H1 (cell line): ENCODE measurements around the gene TXNRD3. TPM values are rescaled to one million over a fixed set of nuclear protein-coding genes. Genes with fewer than 3 reads are reported as not detected.

Source experiments
- CTCF ChIA-PET: fragments of 300-600 bp; sonication (Branson Sonifier 250); formaldehyde crosslinking; loops from one replicate; lab custom pipeline; 2021; ENCODE audit not compliant: partially characterized antibody; lab: Charles Lee
- POLR2A ChIA-PET: fragments of 300-600 bp; sonication (Branson Sonifier 250); formaldehyde crosslinking; loops from one replicate; lab custom pipeline; 2021; ENCODE audit warnings: inconsistent platforms; ENCODE audit not compliant: partially characterized antibody; lab: Charles Lee
- DNase-seq, 2 experiments: peaks; one replicate each; pipeline versions ENCODE4 v3.0.0 to v3.0.0-alpha.2; 2010 to 2022; ENCODE audit warnings: low spot score in 2 of 2, low read depth in 1 of 2, mixed read lengths in 1 of 2
- FAIRE-seq: peaks from 2 replicates; lab custom pipeline; 2011; peaks lifted over from hg19 to GRCh38; lab: Jason Lieb, UNC
- H2AFZ ChIP-seq: 2 replicates; pipeline ENCODE4 v1.8.1; 2012; ENCODE audit warnings: low read length, inconsistent platforms
- H2AK5ac ChIP-seq: 2 replicates; pipeline ENCODE4 v1.6.1; 2013; ENCODE audit warnings: low read depth, low read length
- H2BK120ac ChIP-seq: replicated peaks from 2 replicates; pipeline ENCODE3; 2013; ENCODE audit warnings: low read depth, low read length, inconsistent platforms
- H2BK12ac ChIP-seq: 2 replicates; pipeline ENCODE4 v1.6.1; 2013; ENCODE audit warnings: low read depth, low read length
- H2BK15ac ChIP-seq: 2 replicates; pipeline ENCODE4 v1.6.1; 2013; ENCODE audit warnings: low read length
- H2BK20ac ChIP-seq: 2 replicates; pipeline ENCODE4 v1.6.1; 2013; ENCODE audit warnings: low read length
- H2BK5ac ChIP-seq: 2 replicates; pipeline ENCODE4 v1.6.1; 2013; ENCODE audit warnings: low read depth, low read length
- H3K14ac ChIP-seq: 2 replicates; pipeline ENCODE4 v1.6.1; 2013; ENCODE audit warnings: inconsistent platforms; ENCODE audit not compliant: insufficient read length
- H3K18ac ChIP-seq: 2 replicates; pipeline ENCODE4 v1.6.1; 2013; ENCODE audit warnings: low read length; ENCODE audit errors: extremely low read depth
- H3K23ac ChIP-seq: 2 replicates; pipeline ENCODE4 v1.6.1; 2013; ENCODE audit warnings: inconsistent platforms; ENCODE audit not compliant: insufficient read length
- H3K23me2 ChIP-seq: 2 replicates; pipeline ENCODE4 v1.6.1; 2013; ENCODE audit warnings: low read depth, low read length
- H3K27ac ChIP-seq: 2 replicates; pipeline ENCODE4 v1.6.1; 2011; ENCODE audit warnings: low read depth, low read length, inconsistent platforms
- H3K27me3 ChIP-seq, 4 experiments: replicated peaks in 1 of 4; 1 replicate in 1 of 4; 2 replicates in 3 of 4; pipeline versions ENCODE4 v1.6.1 to v1.8.1; 2011 to 2013; ENCODE audit warnings: low read length in 3 of 4, mild to moderate bottlenecking in 3 of 4, inconsistent platforms in 2 of 4, mixed read lengths in 2 of 4, moderate library complexity in 1 of 4; ENCODE audit not compliant: control insufficient read depth in 3 of 4, insufficient read depth in 3 of 4; ENCODE audit errors: extremely low read depth in 1 of 4
- H3K36me3 ChIP-seq, 4 experiments: 2 replicates each; pipeline versions ENCODE4 v1.6.1 to v1.8.1; 2011 to 2013; ENCODE audit warnings: mild to moderate bottlenecking in 4 of 4, low read length in 3 of 4, moderate library complexity in 2 of 4, control low read depth in 1 of 4, inconsistent platforms in 1 of 4; ENCODE audit not compliant: insufficient read depth in 4 of 4, control insufficient read depth in 2 of 4
- H3K4ac ChIP-seq: replicated peaks from 2 replicates; pipeline ENCODE3; 2013; ENCODE audit warnings: low read length, low read depth, mixed read lengths, inconsistent platforms; ENCODE audit not compliant: insufficient read length
- H3K4me1 ChIP-seq, 4 experiments: replicated peaks in 1 of 4; 1 replicate in 1 of 4; 2 replicates in 3 of 4; pipeline versions ENCODE4 v1.6.1 to v1.8.1; 2011 to 2013; ENCODE audit warnings: low read length in 3 of 4, inconsistent platforms in 2 of 4, mixed read lengths in 1 of 4; ENCODE audit not compliant: insufficient read depth in 4 of 4, control insufficient read depth in 3 of 4
- H3K4me2 ChIP-seq, 2 experiments: 2 replicates each; pipeline versions ENCODE4 v1.6.1 to v1.8.1; 2011 to 2013; ENCODE audit warnings: low read depth in 2 of 2, low read length in 2 of 2, control low read depth in 1 of 2, inconsistent platforms in 1 of 2, mild to moderate bottlenecking in 1 of 2; ENCODE audit not compliant: insufficient read depth in 1 of 2
- H3K4me3 ChIP-seq, 4 experiments: fragments of 200-600, 300-600 bp in 1 of 4; sonication (generic), shearing (Covaris generic), sonication (Bioruptor Twin) in 1 of 4; 2 replicates each; pipeline versions ENCODE4 v1.5.1 to v1.8.1; 2011 to 2016; ENCODE audit warnings: low read length in 4 of 4, low read depth in 3 of 4, control low read depth in 2 of 4, inconsistent platforms in 2 of 4, mild to moderate bottlenecking in 2 of 4, mixed read lengths in 1 of 4, moderate library complexity in 1 of 4; ENCODE audit not compliant: insufficient read depth in 2 of 4; ENCODE audit errors: extremely low read depth in 1 of 4
- H3K56ac ChIP-seq: replicated peaks from 2 replicates; pipeline ENCODE3; 2013; ENCODE audit warnings: low read depth, mild to moderate bottlenecking, mixed read lengths, low read length, inconsistent platforms; ENCODE audit not compliant: insufficient read length
- H3K79me1 ChIP-seq: 2 replicates; pipeline ENCODE4 v1.6.1; 2013; ENCODE audit warnings: low read depth, low read length, control low read depth
- H3K79me2 ChIP-seq, 2 experiments: 2 replicates each; pipeline versions ENCODE4 v1.6.1 to v1.8.1; 2012 to 2013; ENCODE audit warnings: low read length in 2 of 2, mild to moderate bottlenecking in 2 of 2, inconsistent platforms in 1 of 2; ENCODE audit not compliant: insufficient read depth in 2 of 2, control insufficient read depth in 1 of 2
- H3K9ac ChIP-seq, 4 experiments: replicated peaks in 1 of 4; 1 replicate in 1 of 4; 2 replicates in 3 of 4; pipeline versions ENCODE4 v1.6.1 to v1.8.1; 2011 to 2013; ENCODE audit warnings: low read depth in 3 of 4, low read length in 3 of 4, control low read depth in 2 of 4, mild to moderate bottlenecking in 2 of 4, moderate library complexity in 2 of 4, inconsistent platforms in 1 of 4; ENCODE audit errors: extremely low read depth in 1 of 4
- H3K9me3 ChIP-seq, 2 experiments: 2 replicates each; pipeline versions ENCODE4 v1.6.1 to v1.8.1; 2012 to 2013; ENCODE audit warnings: mild to moderate bottlenecking in 2 of 2, moderate library complexity in 2 of 2, control low read depth in 1 of 2, inconsistent platforms in 1 of 2, low read depth in 1 of 2, low read length in 1 of 2, mixed read lengths in 1 of 2; ENCODE audit not compliant: insufficient read depth in 2 of 2
- H4K20me1 ChIP-seq, 2 experiments: replicated peaks in 1 of 2; 2 replicates each; pipeline versions ENCODE3 to v1.8.1; 2011 to 2013; ENCODE audit warnings: inconsistent platforms in 2 of 2, low read length in 2 of 2, mild to moderate bottlenecking in 1 of 2; ENCODE audit not compliant: insufficient read depth in 2 of 2, control insufficient read depth in 1 of 2
- H4K5ac ChIP-seq: 2 replicates; pipeline ENCODE4 v1.6.1; 2013; ENCODE audit warnings: low read length, low read depth, mixed read lengths, inconsistent platforms; ENCODE audit not compliant: insufficient read length
- H4K8ac ChIP-seq: 2 replicates; pipeline ENCODE4 v1.8.0; 2013; ENCODE audit warnings: mild to moderate bottlenecking, moderate library complexity, low read length, inconsistent platforms; ENCODE audit not compliant: insufficient read depth; ENCODE audit errors: extremely low read depth
- H4K91ac ChIP-seq: replicated peaks from 2 replicates; pipeline ENCODE3; 2013; ENCODE audit warnings: low read length, mixed read lengths, inconsistent platforms; ENCODE audit not compliant: insufficient read length
- CHD1 ChIP-seq: IDR thresholded peaks from 2 replicates; pipeline ENCODE4 v1.6.1; 2012; ENCODE audit warnings: low read depth, low read length, improper control_type of control experiment
- EGR1 ChIP-seq: IDR thresholded peaks from 2 replicates; pipeline ENCODE4 v1.6.1; 2011; ENCODE audit warnings: low read depth, low read length, borderline replicate concordance
- GTF2F1 ChIP-seq: IDR thresholded peaks from 2 replicates; pipeline ENCODE4 v1.6.1; 2012; ENCODE audit warnings: low read depth, low read length, improper control_type of control experiment, borderline replicate concordance
- KDM5A ChIP-seq: fragments of 200-600 bp; IDR thresholded peaks from 2 replicates; pipeline ENCODE4 v1.7.1; 2012; ENCODE audit warnings: mild to moderate bottlenecking, low read length, inconsistent platforms, mixed read lengths
- SIRT6 ChIP-seq: IDR thresholded peaks from one replicate; pipeline ENCODE4 v1.7.1; 2012; ENCODE audit warnings: low read length, inconsistent platforms
- WGBS, 2 experiments: shearing (Covaris generic) in 1 of 2; methylation state at CpG; one replicate each; pipeline versions ENCODE4 v1.1.6 to v1.1.7; 2013 to 2015; ENCODE audit warnings: low lambda C conversion rate in 2 of 2, mixed read lengths in 2 of 2, inconsistent platforms in 1 of 2, low coverage in 1 of 2, missing lambda C conversion rate in 1 of 2; ENCODE audit not compliant: insufficient replicate concordance in 2 of 2, insufficient coverage in 1 of 2, insufficient read length in 1 of 2; ENCODE audit errors: extremely low coverage in 1 of 2, missing lambda C conversion rate in 1 of 2; 5-methylcytosine and 5-hydroxymethylcytosine counted together
- polyA plus RNA-seq, 7 experiments: library from polyadenylated mRNA; depleted of rRNA in 3 of 7; stranded (reverse) in 5 of 7; unstranded in 2 of 7; fragments of >200 nt in 5 of 7; fragments of 200-250 nt in 2 of 7; gene quantifications; 1 replicate in 5 of 7; 2 replicates in 1 of 7; 4 replicates in 1 of 7; pipeline versions ENCODE4 v1.2.1 to v1.2.3, GENCODE V29; 2011 to 2013; ENCODE audit warnings: missing spikeins in 2 of 7, mixed read lengths in 2 of 7
- total RNA-seq: library from RNA; stranded (reverse); fragmentation: NEBNext Ultra II Directional; extraction: Animal tissue kit (Norgen Biotek cat#: 25700); gene quantifications from 2 replicates; pipeline ENCODE4 v1.2.1, GENCODE V29; 2021

Gene TXNRD3
- total and polyA plus RNA-seq, 2 of the 8 experiments (the other 6 are each of a cell fraction or from before 2014, with no cell fraction given): 3.4 to 4.3 TPM

GRCh38 chr3:126568776-126569342, 86.1 kb downstream of the TXNRD3 start:
- Histone ChIP-seq H2BK15ac (no peak overlapping the region), H3K4me3 (no peak overlapping the region), H3K23me2 (no peaks in the 10 kb centered on the region), H2AK5ac (no peak overlapping the region), H3K79me2 (no peaks in the 10 kb centered on the region), H3K36me3 (no peaks in the 10 kb centered on the region), H3K4me2 (no peak overlapping the region), H4K5ac (no peak overlapping the region), H2BK120ac (no peak overlapping the region), H4K8ac (no peak overlapping the region), H2BK12ac (no peak overlapping the region), H3K4ac (no peak overlapping the region), H4K20me1 (no peaks in the 10 kb centered on the region), H3K56ac (no peak overlapping the region), H3K4me1 (peaks cover 0 to 4% (median 1%) of the 10 kb centered on the region in 4 experiments; a peak in 2 of 7 replicates), H3K14ac (no peak overlapping the region), H3K27me3 (no peaks in the 10 kb centered on the region; a peak in 1 of 7 replicates), H3K18ac (no peak overlapping the region), H3K9ac (no peak overlapping the region), H3K27ac (no peak overlapping the region), H4K91ac (peak overlapping the region; percentile 37), H2AFZ (no peak overlapping the region), H2BK20ac (no peak overlapping the region), H3K23ac (no peak overlapping the region), H3K79me1 (no peaks in the 10 kb centered on the region), H2BK5ac (no peak overlapping the region), H3K9me3 (no peaks in the 10 kb centered on the region)
- FAIRE-seq: no peak
- DNase-seq: no peak
- ChIA-PET POLR2A (no interaction called here), CTCF (interaction anchor here (1.1 to 2.3 kb wide), 7 partner anchors 10 to 79 kb away, joined by 4 to 8 read pairs (median 6); no protein-coding TSS in a partner anchor)
- 79% methylated on average over 3 of the region's 3 CpGs; no CpG with 5 or more reads in 1 of the 2 experiments for WGBS, 2 experiments
- TF ChIP-seq KDM5A: no peak
- TF ChIP-seq SIRT6: no peak
- no peak for TF ChIP-seq GTF2F1
- TF ChIP-seq CHD1: no peak
- no peak for TF ChIP-seq EGR1
